Osteocyte (in vitro differentiated cells): ENCODE results near the gene VEGFA. TPM values are rescaled to one million over a fixed set of nuclear protein-coding genes. Genes with fewer than 3 reads are reported as not detected.

ENCODE experiments used
- DNase-seq: peaks from one replicate; pipeline ENCODE4 v3.0.0; 2021; ENCODE audit warnings: mixed read lengths; ENCODE audit not compliant: unreplicated experiment; ENCODE audit errors: extremely low spot score
- H3K27ac Mint-ChIP-seq: one replicate; pipeline ENCODE4 v1.8.0; 2021; ENCODE audit warnings: mild to moderate bottlenecking, mixed read lengths; ENCODE audit not compliant: unreplicated experiment
- H3K27me3 Mint-ChIP-seq: one replicate; pipeline ENCODE4 v1.8.0; 2021; ENCODE audit warnings: mixed read lengths; ENCODE audit not compliant: unreplicated experiment
- H3K36me3 Mint-ChIP-seq: one replicate; pipeline ENCODE4 v1.8.0; 2021; ENCODE audit warnings: mixed read lengths; ENCODE audit not compliant: unreplicated experiment
- H3K4me1 Mint-ChIP-seq: one replicate; pipeline ENCODE4 v1.8.0; 2021; ENCODE audit warnings: mixed read lengths; ENCODE audit not compliant: unreplicated experiment
- H3K4me3 Mint-ChIP-seq: one replicate; pipeline ENCODE4 v1.8.0; 2021; ENCODE audit warnings: mild to moderate bottlenecking, moderate library complexity, mixed read lengths; ENCODE audit not compliant: unreplicated experiment
- H3K9me3 Mint-ChIP-seq: one replicate; pipeline ENCODE4 v1.8.0; 2021; ENCODE audit warnings: mixed read lengths; ENCODE audit not compliant: unreplicated experiment
- total RNA-seq: library from RNA; stranded (reverse); gene quantifications from 2 replicates; pipeline ENCODE4 v1.2.1, GENCODE V29; 2021
- TF ChIP-seq, protein P1 (sequence below): fragments of 200-600 bp; sonication (generic); IDR thresholded peaks from 2 replicates; pipeline ENCODE4 v1.5.0; 2021; ENCODE audit warnings: antibody characterized with exemption, mild to moderate bottlenecking, moderate library complexity

Gene VEGFA
- total RNA-seq, 1 donor from 2014 or later, result 69.7 TPM

DNA sequence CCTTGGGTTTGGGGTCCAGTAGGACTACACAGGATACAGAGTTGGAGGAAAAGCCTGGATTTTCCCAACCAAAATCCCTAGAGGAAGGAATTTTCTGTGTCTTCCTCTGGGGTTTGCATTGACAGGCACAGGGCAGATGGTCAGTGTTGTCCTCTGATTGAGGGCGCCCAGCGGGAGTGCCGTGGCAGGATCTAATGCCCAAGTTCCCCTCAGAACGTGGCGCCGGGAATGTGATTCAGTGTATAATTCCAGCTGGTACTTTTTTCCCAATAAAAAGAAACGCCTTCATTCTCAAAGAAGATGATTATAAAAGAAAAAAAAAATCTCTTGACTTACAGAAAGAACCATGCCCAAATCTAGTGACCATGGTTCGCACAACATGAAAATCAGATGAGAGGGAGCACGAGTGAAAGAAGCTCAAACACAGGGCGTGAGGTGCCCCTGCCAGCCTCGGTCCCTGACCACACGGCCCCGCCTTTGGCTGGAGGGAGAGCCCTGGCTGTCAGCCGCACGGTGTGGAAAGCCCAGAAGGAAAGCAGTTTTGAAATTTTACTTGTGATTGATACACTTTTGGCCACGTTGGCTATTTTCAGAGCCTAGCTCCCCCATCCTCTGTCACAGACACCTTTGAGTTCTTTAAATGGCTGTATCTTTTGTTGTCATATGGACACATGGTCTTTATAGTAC is 31.6 kb downstream of the VEGFA start:
- TF ChIP-seq, protein P1, sequence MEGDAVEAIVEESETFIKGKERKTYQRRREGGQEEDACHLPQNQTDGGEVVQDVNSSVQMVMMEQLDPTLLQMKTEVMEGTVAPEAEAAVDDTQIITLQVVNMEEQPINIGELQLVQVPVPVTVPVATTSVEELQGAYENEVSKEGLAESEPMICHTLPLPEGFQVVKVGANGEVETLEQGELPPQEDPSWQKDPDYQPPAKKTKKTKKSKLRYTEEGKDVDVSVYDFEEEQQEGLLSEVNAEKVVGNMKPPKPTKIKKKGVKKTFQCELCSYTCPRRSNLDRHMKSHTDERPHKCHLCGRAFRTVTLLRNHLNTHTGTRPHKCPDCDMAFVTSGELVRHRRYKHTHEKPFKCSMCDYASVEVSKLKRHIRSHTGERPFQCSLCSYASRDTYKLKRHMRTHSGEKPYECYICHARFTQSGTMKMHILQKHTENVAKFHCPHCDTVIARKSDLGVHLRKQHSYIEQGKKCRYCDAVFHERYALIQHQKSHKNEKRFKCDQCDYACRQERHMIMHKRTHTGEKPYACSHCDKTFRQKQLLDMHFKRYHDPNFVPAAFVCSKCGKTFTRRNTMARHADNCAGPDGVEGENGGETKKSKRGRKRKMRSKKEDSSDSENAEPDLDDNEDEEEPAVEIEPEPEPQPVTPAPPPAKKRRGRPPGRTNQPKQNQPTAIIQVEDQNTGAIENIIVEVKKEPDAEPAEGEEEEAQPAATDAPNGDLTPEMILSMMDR, result no peak
- Mint-ChIP-seq H3K4me3 (no peak overlapping the region), H3K4me1 (peaks cover 8% of the 10 kb centered on the region), H3K27ac (no peak overlapping the region), H3K27me3 (no peaks in the 10 kb centered on the region), H3K9me3 (no peaks in the 10 kb centered on the region), H3K36me3 (no peaks in the 10 kb centered on the region)
- DNase-seq, result no peak

DNA sequence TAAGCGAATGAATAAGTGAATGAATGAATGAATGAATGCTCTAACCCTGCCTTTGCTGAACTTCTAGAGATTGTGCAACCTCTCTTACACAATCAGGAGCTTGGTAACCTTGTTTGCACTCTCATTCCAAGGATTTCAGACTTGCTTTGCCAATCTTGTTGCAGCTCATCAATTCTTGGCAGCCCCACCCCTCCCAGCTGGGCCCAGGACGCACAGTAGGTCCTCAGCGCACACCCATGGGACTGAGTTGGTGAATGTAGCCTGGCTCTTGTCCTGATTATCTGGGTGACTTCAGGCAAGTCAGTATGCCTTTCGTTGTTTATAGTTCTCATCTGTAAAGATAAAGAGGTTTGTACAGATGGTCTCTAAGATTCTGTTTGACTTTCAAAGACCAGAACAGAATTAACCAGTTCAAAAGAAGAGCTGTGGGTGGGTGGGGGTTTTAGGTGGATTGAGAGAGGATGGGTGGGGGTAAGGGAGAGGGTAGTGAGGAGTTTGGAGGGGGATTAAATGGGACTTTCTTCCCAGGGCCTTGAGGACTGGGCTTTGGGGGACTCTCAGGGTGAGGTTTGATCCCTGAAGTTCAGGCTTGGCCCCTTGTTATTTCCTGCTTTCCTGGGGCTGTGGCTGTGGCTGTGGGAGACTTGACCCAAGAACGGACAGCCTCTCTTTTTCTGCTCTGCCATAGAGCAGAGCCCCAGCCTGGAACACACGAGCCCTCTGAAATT is 33.2 kb downstream of the VEGFA start:
- DNase-seq, result no peak
- Mint-ChIP-seq H3K9me3 (no peaks in the 10 kb centered on the region), H3K4me1 (peaks cover 20% of the 10 kb centered on the region), H3K27ac (no peak overlapping the region), H3K4me3 (no peak overlapping the region), H3K27me3 (no peaks in the 10 kb centered on the region), H3K36me3 (no peaks in the 10 kb centered on the region)
- TF ChIP-seq, protein P1, result no peak

DNA sequence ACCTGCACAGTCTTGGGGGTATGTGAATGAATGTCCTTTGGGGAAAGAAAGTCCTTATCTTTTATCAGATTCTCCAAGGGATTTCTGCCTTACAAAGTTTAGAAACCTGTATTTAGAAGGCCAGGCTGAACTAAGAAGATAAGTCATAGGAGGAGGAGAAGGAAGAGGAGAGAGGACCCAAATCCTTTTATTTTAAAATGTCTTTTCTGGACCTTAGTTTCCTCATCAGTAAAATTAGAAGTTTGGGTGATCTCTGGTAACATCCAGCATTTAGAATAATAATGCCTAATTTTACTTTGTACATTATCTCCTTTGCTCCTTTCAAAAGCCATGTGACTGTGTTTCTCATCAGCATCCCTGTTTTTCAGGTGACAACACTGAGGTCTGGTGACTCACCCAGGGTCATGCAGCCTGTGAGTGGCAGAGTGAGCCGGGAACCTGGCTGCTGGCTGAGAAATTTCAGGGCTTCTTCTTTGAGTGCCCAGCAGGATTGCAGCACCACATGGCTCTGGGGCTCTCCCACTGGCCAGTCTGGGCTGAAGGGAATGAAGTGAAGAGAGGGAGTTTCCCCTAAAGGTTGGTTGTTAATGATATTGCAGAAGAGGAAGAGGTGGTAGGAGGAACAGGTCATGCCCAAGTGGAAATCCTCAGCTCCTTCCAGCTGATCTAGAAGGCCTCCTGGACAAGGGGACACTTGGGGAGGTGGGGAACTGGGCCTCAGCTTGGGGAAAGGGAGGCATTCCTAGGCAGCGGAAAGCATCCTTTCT is 34.0 kb downstream of the VEGFA start:
- DNase-seq, result no peak
- no peaks in the 10 kb centered on the region for H3K27me3 Mint-ChIP-seq

DNA sequence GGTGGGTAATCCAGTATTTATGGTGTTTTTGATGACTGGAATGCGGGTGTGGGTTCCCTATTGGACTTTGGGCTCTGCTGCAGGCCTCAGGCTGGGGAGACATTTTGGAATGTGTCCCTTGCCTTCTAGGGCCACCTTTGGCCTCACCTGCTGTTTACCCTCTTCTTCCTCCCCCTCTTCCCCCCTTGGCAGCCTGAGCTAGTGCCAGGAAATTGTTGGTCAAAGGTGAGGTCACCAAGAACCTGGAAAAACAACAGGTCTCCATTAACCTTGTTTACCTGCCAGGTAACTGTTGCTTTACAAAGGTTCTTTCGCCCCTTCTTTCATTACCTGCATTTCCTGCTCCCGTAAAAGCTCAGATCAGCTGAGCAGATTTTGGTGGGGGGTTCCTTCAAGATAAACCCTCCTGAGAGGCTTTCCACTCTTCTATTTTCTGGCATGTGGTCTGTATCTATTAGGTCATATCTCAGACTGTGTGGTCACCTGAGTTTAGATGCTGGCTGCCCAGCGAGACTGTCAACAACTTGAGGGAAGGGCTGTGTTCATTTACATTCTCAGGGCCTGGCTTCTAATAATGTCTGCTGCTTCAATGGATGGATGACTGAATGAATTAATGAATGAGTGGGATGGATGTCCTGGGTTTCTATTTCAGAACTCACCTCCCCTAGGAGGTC is 34.7 kb downstream of the VEGFA start:
- H3K36me3 Mint-ChIP-seq, result no peaks in the 10 kb centered on the region

More for the DNA sequence above, 34.0 kb downstream of the VEGFA start:
- H3K36me3 Mint-ChIP-seq, result no peaks in the 10 kb centered on the region
- H3K9me3 Mint-ChIP-seq, result no peaks in the 10 kb centered on the region
- H3K4me3 Mint-ChIP-seq, result no peak overlapping the region
- H3K27ac Mint-ChIP-seq, result no peak overlapping the region
- TF ChIP-seq, protein P1, result no peak
- H3K4me1 Mint-ChIP-seq, result peaks cover 19% of the 10 kb centered on the region

More for the DNA sequence above, 34.7 kb downstream of the VEGFA start:
- no peak overlapping the region for H3K4me3 Mint-ChIP-seq
- TF ChIP-seq, protein P1, result no peak
- peaks cover 19% of the 10 kb centered on the region for H3K4me1 Mint-ChIP-seq
- H3K27ac Mint-ChIP-seq, result no peak overlapping the region
- H3K9me3 Mint-ChIP-seq, result no peaks in the 10 kb centered on the region
- H3K27me3 Mint-ChIP-seq, result no peaks in the 10 kb centered on the region
- no peak for DNase-seq
